D341Med (cell line): Measurements from ENCODE around the gene TAS1R2.

Experiments
- DNase-seq: peaks from one replicate; pipeline ENCODE4 v3.0.0; 2012; ENCODE audit warnings: low spot score

TAS1R2 gene

DNA sequence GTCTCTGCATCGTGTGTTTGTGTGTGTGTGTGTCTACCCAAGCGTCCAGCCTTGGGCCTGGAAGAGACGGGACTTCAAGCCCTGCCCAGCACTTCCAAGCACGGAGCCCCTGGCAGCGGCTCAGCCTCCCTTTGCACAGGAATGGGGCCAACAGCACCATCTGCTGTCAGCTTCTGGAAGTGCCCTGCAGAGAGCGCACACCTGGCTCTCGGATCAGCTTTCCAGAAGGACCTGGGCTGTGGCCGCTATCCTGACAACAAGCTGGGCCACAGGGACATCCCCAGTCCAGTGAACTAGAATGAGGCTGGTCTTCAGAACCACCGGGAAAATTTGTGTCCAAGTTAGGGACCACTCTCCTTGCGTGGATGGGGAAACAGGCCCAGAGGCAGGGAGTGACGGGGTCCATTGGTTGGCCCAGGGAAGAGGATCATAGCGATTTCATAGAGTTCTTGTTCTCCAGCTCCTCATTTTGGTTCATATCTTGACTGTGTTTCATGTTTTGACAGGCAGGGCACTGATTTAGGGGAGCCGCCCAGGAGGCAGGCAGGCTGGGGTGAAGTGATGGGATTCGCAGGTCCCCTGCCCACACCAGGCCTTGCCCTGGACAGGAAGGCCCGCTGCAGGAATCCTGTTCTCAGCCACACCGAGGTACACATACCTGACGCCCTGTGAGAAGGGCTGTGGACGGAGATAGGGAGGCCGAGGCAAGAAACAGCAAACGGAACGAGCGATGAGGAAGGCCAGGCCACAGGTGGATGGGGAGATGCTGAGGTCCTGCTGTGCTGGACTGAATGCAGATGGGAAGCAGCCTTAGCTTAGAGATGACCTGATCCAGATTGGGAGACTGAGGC is 38.4 kb downstream of the TAS1R2 start:
- peak; percentile 89 for DNase-seq

DNA sequence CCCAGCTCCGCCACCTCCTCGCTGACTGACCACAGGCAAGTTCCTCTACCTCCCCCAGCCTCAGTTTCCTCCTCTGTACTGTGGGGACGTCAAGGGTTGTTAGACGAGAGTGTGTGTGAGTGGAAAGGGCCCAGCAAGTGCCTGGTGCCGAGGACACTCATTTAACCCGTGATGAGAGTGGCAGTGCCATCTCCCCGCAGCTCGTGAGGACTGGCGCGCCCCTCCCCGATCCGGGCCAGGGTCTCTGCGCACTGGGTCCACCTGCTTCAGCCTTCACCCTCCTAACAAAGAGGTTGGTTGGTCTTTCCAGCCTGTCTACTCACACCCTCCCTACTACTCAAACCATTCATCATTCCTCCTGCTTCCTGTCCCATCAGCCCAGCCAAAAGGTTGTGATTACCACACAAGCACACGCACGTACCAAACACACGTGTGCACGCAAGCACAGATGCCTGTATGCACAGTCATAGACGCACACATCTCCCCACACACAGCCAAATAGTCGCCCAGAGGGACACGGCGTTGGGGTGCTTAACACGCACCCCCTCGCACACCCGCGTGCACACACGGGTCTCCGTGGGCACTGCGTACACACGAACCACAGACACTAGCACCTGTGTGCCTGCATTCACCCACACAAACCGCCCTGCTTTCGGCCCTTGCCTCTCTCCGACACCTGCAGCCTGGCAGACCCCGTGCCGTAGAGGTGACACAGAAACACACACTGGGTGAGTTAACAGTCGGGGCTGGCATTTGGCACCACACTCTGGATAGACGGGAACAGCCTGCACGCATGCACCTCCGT is 39.3 kb downstream of the TAS1R2 start:
- DNase-seq = no peak

DNA sequence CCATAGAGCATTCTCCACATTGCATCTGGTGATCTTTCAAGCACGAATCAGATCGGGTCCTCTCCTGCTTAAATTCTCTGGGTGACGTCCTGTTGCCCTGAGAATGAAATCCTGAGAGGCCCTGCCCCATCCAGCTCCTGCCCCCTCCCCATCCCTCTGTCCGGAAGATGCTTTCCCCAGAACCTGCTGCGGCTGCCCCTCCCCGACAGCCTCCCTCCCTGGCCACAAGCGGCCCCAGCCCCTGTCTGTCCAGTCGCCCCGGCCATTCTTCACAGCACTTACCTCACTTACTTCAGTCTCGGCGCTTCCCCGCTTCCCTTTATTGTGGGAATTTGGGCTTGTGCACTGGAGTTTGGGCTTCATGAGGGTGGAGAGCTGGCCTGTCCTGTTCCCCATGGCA is 40.3 kb downstream of the TAS1R2 start:
- no peak for DNase-seq

DNA sequence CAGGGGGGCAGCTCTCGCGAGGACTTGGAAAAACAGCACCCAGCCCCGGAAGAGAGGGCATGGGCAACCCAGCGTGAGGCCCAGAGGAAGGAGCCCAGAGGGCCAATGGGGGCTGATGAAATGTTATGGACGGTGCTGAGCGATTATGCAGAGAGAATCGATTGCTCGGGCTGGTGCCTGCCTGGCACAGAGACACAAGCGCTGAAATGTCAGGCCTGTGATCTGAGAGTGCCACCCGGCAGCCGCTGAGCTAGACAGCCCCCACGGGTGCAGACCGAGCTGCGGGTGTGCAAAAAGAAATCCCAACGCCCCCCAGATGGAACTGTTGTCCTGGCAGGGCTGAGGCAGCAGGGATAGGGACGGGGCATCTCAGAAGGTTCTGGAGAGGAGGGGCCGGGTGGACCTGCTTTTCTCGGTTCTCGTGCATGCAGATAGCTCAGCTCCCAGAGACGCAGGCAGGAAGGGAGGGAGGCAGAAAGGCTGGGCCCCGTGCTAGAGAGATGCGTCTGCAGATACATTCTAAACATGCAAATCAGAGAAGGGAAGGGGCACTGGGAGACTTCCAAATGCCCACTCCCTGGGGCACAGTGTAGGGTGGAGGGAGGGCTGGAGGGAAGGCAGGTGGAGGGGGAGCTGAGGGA is 41.5 kb downstream of the TAS1R2 start:
- no peak for DNase-seq

DNA sequence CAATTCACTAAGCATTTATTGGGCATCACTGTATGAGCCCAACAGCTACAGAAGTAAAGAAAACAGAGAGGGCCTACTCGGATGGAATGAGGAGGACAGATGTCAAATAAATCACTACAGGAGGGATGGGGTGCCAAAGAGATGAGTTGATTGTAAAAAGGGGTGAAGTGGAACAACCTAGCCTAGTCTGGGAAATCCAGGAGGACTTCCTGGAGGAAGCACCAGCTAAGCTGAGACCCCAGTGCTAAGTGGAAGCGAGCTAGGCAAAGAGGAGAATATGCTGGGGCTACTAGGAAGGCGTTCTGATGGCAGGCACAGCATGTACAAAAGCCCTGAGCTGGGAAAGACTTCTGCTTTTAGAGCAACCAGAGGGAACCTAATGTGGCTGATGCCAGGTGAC is 42.1 kb downstream of the TAS1R2 start:
- no peak for DNase-seq

DNA sequence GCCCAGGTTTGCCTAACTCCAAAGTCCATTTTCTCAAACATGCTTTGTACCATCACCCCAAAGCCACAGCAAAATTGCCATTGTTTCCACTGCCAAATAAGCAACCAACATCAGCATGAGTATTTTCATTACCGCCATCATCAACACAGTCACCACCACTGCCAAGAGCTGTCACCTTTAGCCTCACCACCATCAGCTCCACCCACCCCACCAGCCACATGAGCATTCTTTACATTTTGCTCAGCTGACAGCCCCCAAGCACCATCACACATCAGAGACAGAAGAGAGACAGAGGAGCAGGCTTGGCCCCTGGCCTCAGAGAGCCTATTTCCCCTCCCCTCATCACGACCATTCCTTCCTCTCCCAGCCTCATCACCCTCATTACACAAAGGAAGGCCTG is 42.7 kb downstream of the TAS1R2 start:
- no peak for DNase-seq

DNA sequence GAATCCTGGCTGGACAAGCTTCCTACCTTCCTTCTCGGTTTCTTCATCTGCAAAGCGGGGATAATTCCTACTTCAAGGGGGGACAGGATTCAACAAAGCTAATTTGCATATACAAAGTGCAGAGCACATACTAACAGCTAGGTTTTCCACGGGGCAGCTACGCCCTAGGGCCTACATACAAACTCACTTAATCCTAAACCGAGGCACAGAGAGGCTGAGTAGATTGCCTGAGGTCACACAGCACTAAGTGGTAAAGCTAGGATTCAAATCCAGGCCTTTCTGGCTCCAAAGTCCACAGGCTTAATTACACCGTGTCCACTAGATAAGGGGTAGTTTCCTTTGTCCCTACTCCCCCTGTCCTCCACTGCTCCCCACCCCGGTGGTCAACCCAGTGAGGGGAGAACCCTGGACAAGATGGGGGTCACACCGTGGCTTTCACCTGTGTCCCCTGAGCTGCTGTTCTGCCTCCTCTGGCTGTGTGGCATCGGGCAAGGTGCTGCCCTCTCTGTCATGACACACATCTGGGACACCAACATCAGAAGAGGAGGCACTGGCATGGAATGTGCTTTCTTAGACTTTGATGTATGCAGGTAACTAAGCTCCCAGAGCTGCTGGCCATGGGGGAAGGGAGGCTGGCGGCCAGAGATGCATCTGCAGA is 44.5 kb downstream of the TAS1R2 start:
- no peak for DNase-seq

DNA sequence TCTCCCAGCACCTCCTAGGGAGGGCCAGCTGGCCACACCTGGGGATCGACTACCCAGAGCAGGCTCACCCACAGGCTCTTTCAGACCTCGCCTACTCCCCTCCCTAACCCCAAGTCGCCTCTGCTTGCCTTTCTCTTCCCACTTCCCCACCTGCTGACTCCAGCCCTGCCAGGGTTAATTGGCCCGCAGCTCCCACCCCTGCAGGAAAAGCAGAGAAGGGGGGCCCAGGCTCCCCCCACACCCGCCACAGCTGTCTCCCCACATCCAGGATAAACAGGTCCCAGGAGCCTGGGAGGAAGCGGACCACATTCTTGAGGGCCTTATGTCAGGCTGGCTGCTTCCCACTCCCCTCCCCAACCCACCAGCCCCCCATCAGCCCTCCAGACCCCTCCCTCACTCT is 45.0 kb downstream of the TAS1R2 start:
- no peak for DNase-seq

DNA sequence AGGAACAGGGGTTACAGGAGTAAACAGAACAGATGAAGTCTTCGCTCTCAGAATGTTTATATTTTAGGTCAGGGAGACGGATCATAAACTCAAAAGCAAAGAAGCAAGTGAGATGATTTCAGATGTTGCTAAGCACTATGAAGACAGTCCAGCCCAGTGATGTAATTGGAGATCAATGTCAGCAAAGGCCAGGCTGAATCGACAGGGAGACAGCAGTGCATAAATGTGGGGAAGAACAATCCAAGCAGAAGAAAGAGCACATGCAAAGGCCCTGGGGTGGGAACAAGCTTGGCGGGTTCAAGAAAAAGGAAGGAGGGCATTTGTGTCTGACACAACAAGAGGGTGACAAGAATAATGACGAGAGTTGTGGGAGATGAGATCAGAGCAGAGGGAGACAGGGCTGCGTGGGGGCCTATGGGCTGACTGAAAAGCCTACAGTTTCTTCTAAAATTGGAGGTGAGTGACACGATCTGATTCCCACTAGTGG is 47.0 kb downstream of the TAS1R2 start:
- no peak for DNase-seq

DNA sequence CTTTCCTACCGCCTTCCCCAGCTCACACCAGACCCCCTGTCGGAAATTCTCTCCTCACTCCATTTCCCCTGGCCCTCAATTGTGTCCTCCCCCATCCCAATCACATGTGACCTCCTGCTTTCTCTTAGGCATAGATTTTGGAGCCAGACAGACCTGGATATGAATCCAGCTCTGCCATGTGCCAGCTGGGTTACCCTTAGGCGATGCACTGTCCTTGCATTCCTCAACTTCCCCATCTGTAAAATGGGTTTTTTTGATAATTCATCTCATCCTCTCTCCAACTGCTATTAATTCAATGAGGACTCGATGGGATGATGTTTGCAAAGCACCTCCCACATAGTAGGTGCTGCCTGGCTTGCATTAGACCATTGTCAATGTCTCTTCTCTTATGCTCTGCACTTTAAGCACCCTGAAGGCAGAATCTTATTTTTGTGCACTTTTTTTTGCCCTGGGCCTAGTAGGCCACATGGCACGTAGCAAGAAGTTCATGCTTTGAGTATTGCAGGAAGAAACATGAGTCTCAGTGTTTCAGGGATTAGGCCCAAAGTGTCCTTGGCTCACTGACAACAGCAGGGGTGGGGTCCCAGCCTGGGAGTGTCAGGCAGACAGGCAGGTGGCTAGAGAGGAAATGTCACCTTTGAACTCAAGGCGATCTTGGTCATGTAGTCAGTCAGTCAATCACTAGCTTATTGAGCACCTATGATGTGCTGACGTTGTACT is 47.6 kb downstream of the TAS1R2 start:
- no peak for DNase-seq

DNA sequence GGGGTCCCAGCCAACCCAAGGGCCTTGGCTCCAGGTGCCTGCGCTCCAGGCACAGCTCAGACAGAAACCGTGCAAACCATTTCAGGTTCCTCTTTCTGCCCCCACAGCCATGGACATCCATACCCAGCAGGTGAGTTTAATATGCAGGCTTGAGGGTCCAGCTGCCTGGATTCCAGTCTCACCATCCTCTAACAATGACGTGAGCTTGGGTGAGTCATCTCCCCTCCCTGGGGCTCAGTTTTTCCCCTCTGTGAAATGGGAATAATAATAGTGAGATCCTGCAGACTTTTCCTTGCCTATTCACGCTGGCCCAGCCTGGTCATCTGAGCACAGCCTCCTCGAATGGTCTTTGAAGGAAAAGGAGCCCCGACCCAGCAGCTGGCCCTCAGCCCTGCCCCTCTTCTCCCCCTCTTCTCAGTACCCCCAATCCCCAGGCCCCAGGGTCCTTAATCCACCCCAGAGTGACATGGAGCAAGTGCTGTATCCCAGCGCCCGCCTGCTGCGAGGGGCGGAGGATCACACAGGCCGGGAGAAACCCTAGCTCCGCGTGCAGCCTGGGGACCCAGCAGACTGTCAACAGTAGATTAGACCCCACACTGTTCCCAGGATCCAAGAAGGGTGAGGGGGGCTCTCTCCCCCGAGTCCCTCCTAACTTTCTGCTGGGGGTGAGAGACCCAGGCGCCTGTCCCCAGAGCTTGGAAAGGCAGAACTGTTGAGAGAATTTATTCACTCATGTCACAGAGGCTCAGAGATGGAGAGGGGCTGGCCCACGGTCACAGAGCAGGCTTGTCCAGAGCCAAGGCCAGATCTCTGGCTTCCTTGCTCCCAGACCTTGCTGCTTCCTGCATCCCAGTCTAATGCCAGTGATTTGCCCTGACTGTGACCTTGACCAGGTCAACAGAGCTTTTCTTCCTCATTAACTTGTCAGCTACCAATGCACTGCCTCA is 49.2 kb downstream of the TAS1R2 start:
- DNase-seq = no peak

DNA sequence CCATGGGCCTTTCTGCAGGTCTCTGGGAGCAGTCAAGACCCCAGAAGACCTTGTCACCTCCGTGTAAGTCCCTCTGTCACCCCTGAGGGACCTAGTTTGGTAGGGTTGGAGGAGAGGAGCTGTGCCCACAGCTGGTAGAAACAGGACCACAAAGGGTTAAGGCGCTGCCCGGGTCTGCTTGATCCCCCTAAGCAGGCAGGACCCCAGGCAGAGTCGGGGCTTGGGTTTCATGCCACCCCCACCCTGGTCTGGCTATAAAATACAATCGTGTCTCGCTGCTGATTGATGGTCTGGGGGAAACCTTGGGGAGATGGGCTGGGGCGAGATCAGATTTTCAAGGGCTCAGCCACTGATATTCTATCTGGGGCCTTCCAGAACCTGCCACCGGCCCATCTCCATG is 50.9 kb downstream of the TAS1R2 start:
- DNase-seq = no peak

DNA sequence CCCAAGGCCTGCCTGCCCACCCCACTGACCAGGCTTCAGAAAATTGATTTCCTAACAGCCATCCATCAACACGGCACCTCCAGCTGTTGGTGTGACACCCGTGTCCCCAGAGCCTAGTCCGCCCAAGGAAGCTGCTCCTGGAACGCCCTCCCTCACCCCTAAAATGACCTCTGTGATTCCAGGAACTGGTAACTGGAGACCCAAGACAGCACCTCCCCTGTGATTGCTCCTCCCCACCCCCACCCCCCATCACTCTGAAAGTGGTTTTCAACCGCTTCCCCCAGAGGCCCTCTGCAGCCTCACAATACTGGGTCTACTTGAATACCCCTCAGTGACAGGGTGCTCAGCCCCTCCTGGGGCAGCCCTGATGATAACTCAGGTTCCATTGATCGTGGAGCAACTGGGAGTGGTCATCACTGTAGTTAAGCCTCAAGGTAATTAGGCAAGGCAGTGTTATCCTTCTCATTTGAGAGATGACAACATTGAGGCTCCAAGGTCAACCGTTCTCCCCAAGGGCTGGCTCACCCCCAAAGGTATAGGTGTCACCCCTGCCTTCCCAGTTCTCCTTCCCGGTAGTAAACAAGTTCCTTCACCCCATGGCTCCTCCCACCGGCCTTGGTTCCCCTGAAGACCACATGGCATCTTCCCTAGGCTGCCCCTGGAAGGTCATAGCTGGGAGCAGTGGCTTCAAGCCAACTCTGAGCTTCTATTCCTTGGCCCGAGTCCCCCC is 52.0 kb downstream of the TAS1R2 start:
- no peak for DNase-seq

DNA sequence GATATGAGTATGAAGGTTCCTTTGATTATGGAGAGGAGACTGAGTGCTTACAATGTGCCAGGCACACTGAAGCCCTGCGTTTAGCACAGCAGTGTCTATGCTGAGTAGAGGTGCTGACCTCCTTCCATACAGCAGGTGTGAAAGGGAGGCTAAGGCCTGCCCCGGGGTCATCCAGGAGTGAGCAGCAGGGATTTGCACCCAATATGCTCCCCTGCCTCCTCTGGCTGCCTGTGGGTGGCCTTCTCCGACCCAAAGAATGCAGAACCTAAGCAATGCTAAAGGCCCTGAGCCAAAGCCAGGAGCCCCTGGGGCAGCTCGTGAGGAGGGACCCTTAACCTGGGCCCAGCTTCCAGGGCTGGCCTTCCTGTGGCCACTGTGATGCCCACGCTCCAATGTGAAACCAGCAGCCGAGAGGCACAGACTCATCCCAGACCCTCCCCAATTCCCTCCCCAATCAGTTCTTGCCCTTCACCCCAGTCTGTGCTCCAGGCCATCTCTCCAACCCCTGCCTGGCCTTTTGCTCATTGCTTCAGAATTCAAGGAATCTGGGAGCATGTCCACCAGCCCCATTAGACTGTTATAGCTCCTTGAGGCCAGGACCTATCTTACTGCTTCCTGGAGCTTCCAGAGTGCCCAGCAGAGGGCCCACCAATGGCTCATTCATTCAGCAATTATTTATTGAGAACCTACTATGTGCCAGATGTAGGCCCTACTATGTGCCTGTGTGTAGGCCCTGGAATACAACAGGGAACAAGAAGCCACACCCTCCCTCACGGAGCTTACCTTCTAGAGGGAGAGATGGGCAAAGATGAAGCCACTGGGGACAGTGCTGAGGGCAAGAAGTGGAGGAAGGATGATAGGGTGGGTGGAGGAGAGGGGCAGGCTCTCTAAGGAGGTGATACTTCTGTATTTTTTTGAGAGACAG is 53.3 kb downstream of the TAS1R2 start:
- no peak for DNase-seq

DNA sequence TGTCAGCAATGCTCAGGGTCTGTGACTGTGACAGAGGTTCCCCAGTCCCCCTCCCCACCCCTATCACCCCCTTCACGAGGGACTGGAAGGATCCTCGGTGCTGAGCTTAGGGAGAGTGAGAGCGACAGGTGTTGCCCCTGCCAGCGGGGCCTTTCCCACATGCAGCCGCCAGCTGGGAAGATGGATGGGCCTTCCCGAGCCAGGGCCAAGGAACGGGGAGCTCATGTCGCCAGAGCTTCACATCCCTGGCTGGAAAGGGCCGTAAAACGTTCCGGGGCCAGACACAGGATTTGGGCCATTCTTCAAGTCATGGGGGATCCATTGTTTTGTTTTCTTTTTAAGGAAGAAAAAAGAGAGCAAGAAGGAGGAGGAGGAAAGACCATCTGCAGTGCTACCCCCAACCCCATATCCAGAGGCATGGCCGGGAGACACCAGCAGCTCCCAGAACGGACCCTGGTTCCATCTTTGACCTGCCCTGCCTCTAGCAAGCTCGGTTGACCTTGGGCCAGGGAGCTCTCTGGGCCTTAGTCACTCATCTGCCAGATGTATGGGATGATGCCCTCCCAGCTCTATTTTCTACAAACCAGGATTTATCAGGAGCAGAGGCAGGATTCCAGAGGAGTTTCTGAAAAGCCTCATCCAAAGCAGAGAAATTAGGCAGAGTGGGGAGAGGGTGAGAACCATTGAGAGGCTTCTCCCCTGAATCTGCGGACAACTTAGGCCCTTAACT is 54.1 kb downstream of the TAS1R2 start:
- DNase-seq = no peak

DNA sequence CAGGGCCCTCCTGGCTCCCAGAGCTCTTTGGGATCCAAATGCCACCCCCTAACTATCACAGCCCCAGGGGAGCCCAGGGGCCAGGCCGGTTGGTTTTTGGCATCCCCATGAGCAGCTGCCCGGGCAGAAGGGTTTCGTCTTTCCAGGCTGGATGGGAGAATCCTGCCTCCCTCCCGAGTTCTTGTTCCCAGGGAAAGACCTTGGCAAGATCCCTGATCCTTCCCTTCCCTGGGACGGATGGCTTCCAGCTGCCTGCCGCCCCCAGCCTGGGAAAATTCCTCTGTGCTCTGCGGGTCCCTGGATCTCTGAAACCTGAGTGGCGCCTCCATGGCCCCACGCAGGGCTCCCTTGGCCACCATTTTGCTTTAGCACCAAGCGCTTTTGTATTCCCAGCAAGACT is 55.6 kb downstream of the TAS1R2 start:
- no peak for DNase-seq

DNA sequence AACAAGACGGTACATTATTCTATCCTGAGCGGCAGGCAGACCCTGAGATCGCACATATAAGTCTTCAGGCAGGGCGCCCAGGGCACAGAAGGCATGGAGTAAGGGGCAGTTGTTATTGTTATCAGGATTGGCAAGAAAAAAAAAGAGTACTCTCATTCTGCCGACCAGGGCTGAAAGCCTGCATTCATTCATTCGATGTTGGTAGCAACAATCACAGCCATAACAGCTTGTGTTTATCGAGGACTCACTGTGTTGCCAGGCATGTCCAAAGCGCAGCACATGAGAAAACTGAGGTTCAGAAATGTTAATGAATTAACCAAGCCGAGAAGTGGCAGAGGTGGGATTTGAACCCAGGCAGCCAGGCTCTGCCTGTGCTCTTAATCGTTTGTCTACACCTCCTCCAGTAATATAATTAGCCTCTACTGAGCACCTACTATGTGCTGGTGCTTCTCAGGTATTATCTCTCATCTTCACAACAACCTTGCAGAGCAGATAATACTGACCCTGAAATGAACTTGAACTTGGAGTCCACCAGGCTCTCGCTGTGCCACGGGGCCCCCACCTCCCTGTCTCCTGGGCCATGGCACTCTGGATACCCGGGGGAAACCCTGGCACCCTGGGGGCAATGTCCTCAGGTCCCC is 56.2 kb downstream of the TAS1R2 start:
- DNase-seq = no peak
